GM20000 (cell line): Measurements from ENCODE around the gene KARS1.

Source experiments
- DNase-seq: peaks from one replicate; pipeline ENCODE4 v3.0.0; 2012; ENCODE audit warnings: low spot score
- CTCF ChIP-seq: IDR thresholded peaks from 2 replicates; pipeline ENCODE4 v1.5.1; 2012; ENCODE audit warnings: mild to moderate bottlenecking, control low read depth; ENCODE audit errors: extremely low read depth, missing control alignments

The KARS1 gene

GRCh38 chr16:75647492-75648264, at the start of gene KARS1, which contains the start of gene TERF2IP:
Gene KARS1, minus strand, starts transcription at chr16:75647665. Its CDS starts 26 bp downstream, at chr16:75647639.
Gene TERF2IP, plus strand, starts transcription at chr16:75647773. Its CDS starts 110 bp downstream, at chr16:75647883.
- TF ChIP-seq CTCF, result no peak
- peak; percentile 93 for DNase-seq

GRCh38 chr16:75695708-75696107, 48.2 kb upstream of the KARS1 start:
- no peak for TF ChIP-seq CTCF

GRCh38 chr16:75687361-75687760, 39.9 kb upstream of the KARS1 start:
- DNase-seq, result peak; percentile 13
- no peak for TF ChIP-seq CTCF

More at GRCh38 chr16:75695708-75696107, 48.2 kb upstream of the KARS1 start:
- DNase-seq, result no peak

- TF ChIP-seq CTCF, result no peak
Observed at GRCh38 chr16:75682308-75682707, 34.8 kb upstream of the KARS1 start.

GRCh38 chr16:75679366-75679765, 31.9 kb upstream of the KARS1 start:
- no peak for DNase-seq
- no peak for TF ChIP-seq CTCF

More at GRCh38 chr16:75682308-75682707, 34.8 kb upstream of the KARS1 start:
- no peak for DNase-seq

GRCh38 chr16:75676909-75677308, 29.4 kb upstream of the KARS1 start, which contains the start of gene CPHXL2:
Gene CPHXL2, minus strand, starts transcription at chr16:75677009. Its CDS starts 10 bp downstream, at chr16:75676999.
- no peak for TF ChIP-seq CTCF
- no peak for DNase-seq

GRCh38 chr16:75667503-75667902, 20.0 kb upstream of the KARS1 start:
- TF ChIP-seq CTCF, result no peak
- no peak for DNase-seq
